Neutrophil (primary cell): Measurements from ENCODE around the gene CD44.

ENCODE experiments used
- H3K27ac ChIP-seq: fragments of 200-600 bp; sonication (generic); 2 replicates; pipeline ENCODE4 v1.5.1; 2016; ENCODE audit warnings: mild to moderate bottlenecking, moderate library complexity
- H3K27me3 ChIP-seq: fragments of 200-600 bp; sonication (generic); 2 replicates; pipeline ENCODE4 v1.6.0; 2016; ENCODE audit warnings: mild to moderate bottlenecking
- H3K36me3 ChIP-seq: fragments of 200-600 bp; sonication (generic); 2 replicates; pipeline ENCODE4 v1.5.1; 2017
- H3K4me1 ChIP-seq, 2 experiments: fragments of 200-600 bp in 1 of 2; sonication (generic) in 1 of 2; 1 replicate in 1 of 2; 2 replicates in 1 of 2; pipeline versions ENCODE4 v1.5.1 to v1.6.1; 2013 to 2016; ENCODE audit warnings: low read depth in 1 of 2, low read length in 1 of 2, mild to moderate bottlenecking in 1 of 2, moderate library complexity in 1 of 2; ENCODE audit not compliant: control insufficient read depth in 1 of 2, insufficient read depth in 1 of 2
- H3K4me3 ChIP-seq, 2 experiments: fragments of 200-600 bp in 1 of 2; sonication (generic) in 1 of 2; 1 replicate in 1 of 2; 2 replicates in 1 of 2; pipeline ENCODE4 v1.5.1; 2013 to 2016; ENCODE audit warnings: low read depth in 1 of 2, low read length in 1 of 2, mild to moderate bottlenecking in 1 of 2, moderate library complexity in 1 of 2
- H3K9me3 ChIP-seq: fragments of 200-600 bp; sonication (generic); 2 replicates; pipeline ENCODE4 v1.5.1; 2016
- CTCF ChIP-seq: fragments of 200-600 bp; sonication (generic); IDR thresholded peaks from 2 replicates; pipeline ENCODE4 v1.5.1; 2016; ENCODE audit warnings: antibody characterized with exemption

Gene CD44

GRCh38 chr11:35250621-35251020 lies 111.7 kb downstream of the CD44 start:
- Histone ChIP-seq H3K27ac (no peak overlapping the region), H3K4me3 (no peak overlapping the region), H3K9me3 (no peaks in the 10 kb centered on the region), H3K27me3 (no peaks in the 10 kb centered on the region), H3K4me1 (peaks cover 6 to 8% of the 10 kb centered on the region in 2 experiments), H3K36me3 (no peaks in the 10 kb centered on the region)
- no peak for TF ChIP-seq CTCF

GRCh38 chr11:35253237-35253636 lies 114.3 kb downstream of the CD44 start:
- H3K27me3 ChIP-seq: no peaks in the 10 kb centered on the region
- no peaks in the 10 kb centered on the region for H3K9me3 ChIP-seq
- no peak for TF ChIP-seq CTCF
- H3K36me3 ChIP-seq: no peaks in the 10 kb centered on the region
- H3K4me1 ChIP-seq: peaks cover 6 to 22% of the 10 kb centered on the region in 2 experiments
- H3K27ac ChIP-seq: no peak overlapping the region
- no peak overlapping the region for H3K4me3 ChIP-seq

- TF ChIP-seq CTCF: no peak
- no peak overlapping the region for H3K4me3 ChIP-seq
- H3K4me1 ChIP-seq: peaks cover 3 to 18% of the 10 kb centered on the region in 2 experiments
- no peaks in the 10 kb centered on the region for H3K36me3 ChIP-seq
- no peak overlapping the region for H3K27ac ChIP-seq
- H3K27me3 ChIP-seq: no peaks in the 10 kb centered on the region
- H3K9me3 ChIP-seq: no peaks in the 10 kb centered on the region
Observed at GRCh38 chr11:35255514-35255913, 116.5 kb downstream of the CD44 start.

GRCh38 chr11:35256296-35256695 lies 117.3 kb downstream of the CD44 start:
- H3K4me3 ChIP-seq: no peak overlapping the region
- H3K36me3 ChIP-seq: no peaks in the 10 kb centered on the region
- H3K27me3 ChIP-seq: no peaks in the 10 kb centered on the region
- no peaks in the 10 kb centered on the region for H3K9me3 ChIP-seq
- H3K27ac ChIP-seq: peak overlapping the region; percentile 76
- no peak for TF ChIP-seq CTCF
- peaks cover 0 to 14% of the 10 kb centered on the region in 2 experiments for H3K4me1 ChIP-seq

GRCh38 chr11:35257281-35257680 lies 118.3 kb downstream of the CD44 start:
- H3K9me3 ChIP-seq: no peaks in the 10 kb centered on the region
- no peak overlapping the region for H3K4me3 ChIP-seq
- H3K27ac ChIP-seq: peak overlapping the region; percentile 76
- no peak for TF ChIP-seq CTCF
- no peaks in the 10 kb centered on the region for H3K27me3 ChIP-seq
- no peaks in the 10 kb centered on the region for H3K36me3 ChIP-seq
- H3K4me1 ChIP-seq: peaks cover 0 to 14% of the 10 kb centered on the region in 2 experiments

GRCh38 chr11:35259529-35259928 lies 120.6 kb downstream of the CD44 start:
- Histone ChIP-seq H3K27me3 (no peaks in the 10 kb centered on the region), H3K36me3 (no peaks in the 10 kb centered on the region), H3K4me1 (peaks cover 0 to 14% of the 10 kb centered on the region in 2 experiments), H3K4me3 (no peak overlapping the region), H3K27ac (no peak overlapping the region), H3K9me3 (no peaks in the 10 kb centered on the region)
- TF ChIP-seq CTCF: no peak
